NK-92 (cell line): Measurements from ENCODE around the gene SERPINF2.
"Not testable (repeated sequence)": the region's sequence is repeated elsewhere in the genome, so short reads cannot be mapped to it uniquely, and the experiment has no call there.

Experiments
- DNase-seq: peaks from one replicate; lab custom pipeline; 2025; ENCODE audit not compliant: unreplicated experiment; lab: John Stamatoyannopoulos, UW

The SERPINF2 gene

DNA sequence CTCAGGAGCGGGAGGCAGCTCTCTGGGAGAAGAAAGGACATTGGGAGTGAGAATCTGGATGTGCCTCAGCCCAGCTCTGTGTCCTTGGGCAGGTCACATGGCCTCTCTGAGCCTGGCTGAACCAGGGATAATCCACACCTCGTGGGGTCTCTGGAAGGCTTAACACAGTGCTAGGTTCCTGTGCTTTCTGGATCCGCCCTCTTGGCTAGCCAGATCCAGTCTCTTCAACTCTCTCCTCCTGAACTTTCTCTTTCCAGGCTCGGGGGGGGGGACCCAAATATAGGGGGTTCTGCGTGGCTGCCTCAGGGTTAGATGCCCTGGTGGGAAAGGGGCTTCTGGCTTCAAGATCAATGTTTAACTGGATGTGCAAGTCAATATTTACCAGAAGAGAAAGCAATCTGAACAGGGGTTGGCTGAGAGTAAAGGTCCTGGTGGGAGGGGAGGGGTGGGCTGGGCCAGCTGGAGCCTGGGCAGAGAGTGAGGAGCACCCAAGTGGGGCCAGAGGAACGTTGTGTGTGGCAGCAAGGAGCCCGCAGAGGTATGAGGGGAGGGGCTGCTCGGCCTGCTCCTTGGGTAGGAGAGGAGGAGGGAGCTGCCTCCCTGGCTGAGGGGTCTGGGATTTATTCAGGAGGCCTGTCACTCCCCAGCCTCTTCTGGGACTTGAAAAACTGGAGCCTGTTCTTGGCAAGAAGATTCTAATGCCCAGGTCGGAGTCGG lies at the start of gene SERPINF2:
SERPINF2 (plus strand) TSS at position 501 of the 717 bp plus-strand sequence. CDS start 2,125 bp downstream, outside the sequence.
- DNase-seq = no peak

DNA sequence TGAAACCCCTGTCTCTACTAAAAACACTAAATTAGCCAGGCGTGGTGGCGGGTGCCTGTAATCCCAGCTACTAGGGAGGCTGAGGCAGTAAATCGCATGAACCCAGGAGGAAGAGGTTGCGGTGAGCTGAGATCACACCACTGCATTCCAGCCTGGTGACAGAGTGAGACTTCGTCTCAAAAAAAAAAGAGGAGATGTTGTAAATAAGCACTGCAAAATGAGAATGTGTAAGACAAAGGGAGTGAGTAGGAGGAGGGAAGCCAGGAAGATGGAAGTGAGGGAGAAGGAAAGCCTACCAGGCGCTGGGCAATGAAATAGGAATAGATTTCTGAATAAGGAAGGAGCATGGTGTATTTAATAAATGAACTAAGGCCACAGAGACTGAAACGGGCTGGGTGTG lies 49.3 kb upstream of the SERPINF2 start:
- DNase-seq = no peak

DNA sequence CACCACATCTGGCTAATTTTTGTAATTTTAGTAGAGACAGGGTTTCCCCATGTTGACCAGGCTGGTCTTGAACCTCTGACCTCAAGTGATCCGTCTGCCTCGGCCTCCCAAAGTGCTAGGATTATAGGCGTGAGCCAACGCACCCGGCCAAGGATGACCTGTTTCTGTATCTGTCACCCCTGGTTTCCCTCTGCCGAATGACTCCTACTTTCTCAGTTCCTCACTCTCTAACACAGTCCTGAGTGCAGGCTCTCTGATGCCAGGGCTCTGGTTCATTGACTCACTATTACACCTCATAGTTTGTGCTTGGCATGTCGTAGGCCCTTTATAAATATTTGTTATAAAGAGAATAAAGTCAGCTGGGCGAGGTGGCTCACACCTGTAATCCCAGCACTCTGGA lies 47.3 kb upstream of the SERPINF2 start:
- no peak for DNase-seq

DNA sequence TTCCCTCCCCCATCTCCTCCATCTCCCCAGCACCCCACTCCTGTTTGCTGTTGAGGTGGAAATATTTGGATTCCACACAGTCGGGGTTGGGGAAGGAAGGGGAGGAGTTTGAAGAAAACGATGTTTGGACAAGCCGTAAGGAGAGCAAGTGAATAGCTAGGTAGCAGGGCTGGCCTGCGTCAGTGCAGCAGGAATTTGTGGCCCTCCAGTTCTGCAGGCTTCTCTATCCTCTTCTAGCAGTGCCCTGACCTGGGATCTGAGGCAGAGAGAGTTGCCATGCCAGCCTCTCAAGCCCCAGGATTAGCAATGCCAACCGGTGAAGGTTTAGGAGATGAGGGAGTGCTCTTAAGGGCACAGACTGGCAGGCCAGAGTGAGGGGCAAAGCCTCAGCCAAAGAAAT lies 45.0 kb upstream of the SERPINF2 start:
- no peak for DNase-seq

DNA sequence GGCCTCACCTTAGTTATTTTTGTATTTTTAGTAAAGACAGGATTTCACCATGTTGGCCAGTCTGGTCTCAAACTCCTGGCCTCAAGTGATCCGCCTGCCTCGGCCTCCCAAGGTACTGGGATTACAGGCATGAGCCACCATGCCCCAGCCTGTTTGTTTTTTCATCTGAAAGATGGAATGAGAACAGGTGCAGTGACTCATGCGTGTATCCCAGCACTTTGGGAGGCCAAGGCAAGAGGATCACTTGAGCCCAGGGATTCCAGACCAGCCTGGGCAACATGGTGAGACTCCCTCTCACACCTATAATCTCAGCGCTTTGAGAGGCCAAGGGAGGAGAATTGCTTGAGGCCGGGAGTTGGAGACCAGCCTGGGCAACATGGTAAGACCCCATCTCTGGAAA lies 42.8 kb upstream of the SERPINF2 start:
- DNase-seq = not testable (repeated sequence)

DNA sequence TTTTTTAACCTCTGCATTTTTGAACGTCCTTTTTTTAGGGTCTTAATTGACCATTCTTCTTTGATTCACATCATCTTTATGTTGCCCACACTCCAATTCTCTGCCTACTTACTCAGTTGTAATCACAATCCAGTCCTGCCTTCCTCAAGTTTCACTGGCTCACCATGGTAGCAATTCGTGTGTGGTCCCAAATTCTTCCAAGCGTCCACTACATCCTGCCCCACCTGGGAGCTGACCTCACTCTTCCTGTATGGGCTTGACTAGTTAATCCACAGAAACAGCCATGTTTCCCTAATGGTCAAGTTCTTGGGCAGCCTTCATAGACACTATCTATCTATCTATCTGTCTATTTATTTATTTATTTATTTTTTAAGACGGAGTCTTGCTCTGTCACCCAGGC lies 39.6 kb upstream of the SERPINF2 start:
- DNase-seq = no peak

DNA sequence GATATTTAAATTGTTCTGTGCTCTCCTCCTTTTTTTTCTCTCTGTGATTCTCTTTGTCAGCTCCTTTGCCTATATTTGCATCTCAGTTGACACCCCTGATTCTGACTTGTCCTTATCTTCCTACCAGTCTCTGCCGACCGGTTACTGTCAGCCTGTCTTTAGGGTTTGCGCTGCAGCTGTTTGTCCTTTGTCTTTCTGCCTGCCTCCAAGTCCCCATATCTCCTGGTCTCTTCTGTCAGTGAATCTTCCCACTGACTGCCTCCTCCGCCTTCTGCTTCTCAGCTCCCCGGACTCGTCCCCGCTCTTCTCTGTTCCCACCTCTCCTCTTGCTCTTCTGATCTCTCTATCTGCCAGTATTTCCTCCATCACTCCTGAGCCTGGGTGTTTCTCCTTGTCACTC lies 37.7 kb upstream of the SERPINF2 start:
- DNase-seq = no peak

DNA sequence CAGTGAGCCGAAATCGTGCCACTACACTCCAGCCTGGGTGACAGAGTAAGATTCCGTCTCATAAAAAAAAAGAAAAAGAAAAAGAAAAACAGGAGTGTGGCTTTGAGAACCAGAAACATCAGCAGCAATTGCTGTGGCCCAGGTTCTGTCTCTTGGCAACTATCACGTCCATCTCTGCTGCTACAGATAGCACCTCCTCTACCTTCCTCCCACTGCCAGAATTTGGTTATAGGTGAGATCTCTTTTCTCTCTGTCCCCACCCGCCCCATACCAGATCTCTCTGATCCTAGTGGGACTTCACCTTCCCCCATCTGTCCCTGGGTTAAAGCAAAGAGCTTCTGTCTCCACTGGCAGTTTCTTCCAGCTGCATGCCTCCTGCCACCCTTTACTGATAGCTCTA lies 35.6 kb upstream of the SERPINF2 start:
- no peak for DNase-seq

DNA sequence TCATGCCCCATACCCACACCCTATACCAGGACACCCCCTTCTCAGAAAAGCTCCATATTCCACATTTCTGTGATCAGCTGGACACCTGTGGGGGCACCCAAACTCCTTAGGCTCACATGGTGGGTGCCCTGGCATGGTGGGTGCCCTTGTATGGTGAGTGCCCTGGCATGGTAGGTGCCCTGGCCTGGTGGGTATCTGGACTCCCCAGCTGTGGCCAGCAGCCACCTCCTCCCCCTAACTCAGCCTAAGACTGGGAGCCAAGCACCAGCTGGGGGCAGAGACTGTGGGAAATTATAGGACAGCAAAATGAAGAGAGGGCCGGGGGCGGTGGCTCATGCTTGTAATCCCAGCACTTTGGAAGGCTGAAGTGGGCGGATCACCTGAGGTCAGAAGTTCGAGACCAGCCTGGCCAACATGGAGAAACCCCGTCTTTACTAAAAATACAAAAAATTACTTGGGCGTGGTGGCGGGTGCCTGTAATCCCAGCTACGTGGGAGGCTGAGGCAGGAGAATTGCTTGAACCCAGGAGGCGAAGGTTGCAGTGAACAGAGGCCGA lies 33.8 kb upstream of the SERPINF2 start:
- DNase-seq = not testable (repeated sequence)

DNA sequence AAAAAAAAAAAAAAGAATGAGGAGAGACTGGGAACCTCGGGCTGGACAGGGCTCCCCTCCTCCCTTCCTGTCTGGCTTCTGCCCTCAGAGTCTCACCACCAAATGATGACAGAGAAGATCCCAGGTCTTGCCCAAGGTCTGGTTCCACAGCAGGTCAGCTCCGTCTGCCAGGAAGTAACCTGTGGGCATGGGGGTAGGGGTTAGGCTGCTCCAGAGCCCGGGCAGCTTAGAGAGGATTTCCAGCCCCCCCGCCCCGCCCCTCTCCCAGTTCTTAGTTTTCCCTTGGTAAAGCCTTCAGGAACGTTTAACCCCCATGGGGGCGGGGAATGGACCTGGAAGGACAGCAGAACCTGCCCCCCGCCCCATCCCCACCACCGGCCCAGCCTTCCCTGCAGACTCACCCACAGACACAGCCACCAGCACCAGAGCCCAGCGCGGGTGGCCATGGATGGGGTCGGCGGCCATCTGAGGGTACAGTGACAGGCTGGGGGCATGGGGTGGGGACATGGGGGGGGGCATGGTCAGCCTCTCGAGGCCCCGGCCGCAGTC lies 33.2 kb upstream of the SERPINF2 start:
- no peak for DNase-seq

DNA sequence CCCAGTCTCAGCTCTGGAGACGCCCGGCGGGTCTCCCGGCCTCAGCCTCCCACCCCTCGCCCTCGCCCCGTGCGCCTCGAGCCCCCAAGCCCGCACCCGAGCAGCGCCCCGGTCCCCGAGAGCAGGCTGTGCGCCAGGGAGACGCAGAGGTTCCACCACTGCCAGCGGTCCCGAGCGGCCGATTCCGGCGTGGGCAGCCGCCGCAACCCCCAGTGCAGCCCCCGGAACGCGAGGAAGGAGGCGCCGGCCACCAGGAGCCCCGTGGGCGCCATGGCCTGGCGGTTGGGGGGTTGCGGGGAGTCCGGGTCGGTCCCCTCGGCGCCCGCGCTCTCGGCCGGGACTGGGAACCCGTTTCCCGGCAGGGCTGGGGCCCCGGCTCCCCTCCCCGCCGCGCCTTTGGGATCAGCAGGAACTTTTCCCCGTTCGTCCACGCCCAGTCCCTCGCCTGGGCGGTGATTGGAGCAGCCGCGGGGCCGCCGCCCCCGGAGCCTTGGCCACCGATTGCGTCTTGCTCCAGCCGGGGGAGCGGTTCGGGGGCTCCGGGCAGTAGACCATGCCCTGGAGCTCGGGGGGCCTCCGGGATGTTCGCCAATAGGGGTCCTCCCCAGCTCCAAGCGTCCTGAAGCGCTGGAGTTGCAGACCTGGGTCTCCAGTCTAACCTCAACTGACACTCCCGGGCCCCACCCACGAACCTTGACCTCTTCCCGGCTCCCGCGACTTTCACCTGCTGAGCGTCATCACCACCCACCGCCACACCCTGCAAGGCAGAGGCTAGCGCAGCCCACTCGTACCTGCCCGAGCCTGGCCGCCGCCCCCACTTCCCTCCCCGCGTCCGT lies 32.5 kb upstream of the SERPINF2 start, which contains the start of gene TLCD2:
TLCD2 (minus strand) TSS at position 407 of the 836 bp plus-strand sequence; CDS start at position 272, 135 bp downstream.
- no peak for DNase-seq

DNA sequence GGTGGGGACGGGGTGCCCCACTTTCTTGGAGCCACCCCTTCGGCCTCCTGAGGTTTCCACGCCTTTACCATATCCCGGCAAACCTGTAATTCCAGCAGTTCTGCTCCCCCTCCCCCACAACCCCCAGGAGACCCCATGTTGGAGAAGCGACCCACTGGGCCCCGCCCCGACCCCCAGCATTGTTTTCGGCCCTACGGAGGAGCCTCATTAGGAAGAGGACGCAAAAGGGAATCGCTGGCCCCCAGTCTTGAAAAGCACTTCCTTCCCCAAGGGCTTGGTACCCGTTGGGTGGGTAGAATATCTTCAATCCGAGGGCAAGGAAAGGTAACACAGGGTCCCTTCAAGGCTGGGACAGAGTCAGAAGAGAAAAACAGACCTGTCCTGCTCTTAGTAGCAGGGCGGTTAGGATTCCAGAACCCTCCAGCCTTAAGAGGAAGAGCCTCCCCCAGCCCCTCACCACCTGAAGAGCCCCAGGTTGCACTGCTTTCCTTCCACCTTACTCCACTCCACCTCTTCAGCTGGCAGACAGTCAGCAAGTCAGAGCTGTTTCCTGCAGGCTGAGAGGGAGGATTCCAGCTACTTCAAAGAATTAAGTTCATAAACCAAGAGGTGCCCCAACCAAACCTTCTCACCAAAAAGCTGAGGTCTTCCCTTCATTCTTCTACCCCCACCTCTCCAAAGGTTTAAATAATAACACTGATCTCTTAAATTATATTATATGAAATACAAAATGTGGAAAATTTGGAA lies 31.7 kb upstream of the SERPINF2 start:
- DNase-seq = no peak

DNA sequence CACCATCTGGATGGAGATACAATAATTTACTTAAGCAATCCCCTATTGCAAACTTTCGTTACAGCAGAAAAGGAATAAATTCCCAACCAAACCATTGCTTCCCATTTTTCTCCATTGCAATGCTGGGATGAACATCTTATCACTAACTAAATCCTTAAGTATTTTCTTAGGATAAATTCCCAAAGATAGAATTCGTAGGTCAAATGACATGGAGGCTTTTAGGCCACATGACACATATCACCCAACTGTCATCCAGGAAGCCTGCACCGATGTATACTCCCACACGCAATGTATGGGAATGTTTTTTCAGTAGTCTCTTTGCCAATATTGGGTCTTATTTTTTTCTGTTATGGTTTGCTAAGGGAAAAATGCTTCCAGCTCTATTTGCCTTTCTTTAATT lies 30.9 kb upstream of the SERPINF2 start:
- no peak for DNase-seq

DNA sequence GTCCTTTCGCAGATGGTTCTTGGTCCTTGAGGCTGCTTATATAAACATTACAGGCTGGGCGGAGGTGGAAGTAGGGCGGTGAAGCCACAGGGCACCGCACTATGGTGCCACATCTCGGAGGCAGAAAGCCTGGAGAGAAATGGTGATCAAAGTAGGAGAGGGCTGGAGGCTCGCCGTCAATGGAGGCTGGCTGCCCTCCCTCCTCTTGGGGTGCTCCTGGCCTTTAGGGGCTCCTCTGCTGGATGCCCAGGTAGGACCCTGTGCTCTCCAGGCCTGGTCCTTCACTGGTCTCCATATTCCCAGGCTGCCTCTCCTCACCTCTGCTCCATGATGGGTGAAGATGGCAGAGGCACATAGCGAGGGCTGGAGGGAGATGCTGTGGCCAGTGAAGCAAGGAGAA lies 30.4 kb upstream of the SERPINF2 start:
- no peak for DNase-seq

DNA sequence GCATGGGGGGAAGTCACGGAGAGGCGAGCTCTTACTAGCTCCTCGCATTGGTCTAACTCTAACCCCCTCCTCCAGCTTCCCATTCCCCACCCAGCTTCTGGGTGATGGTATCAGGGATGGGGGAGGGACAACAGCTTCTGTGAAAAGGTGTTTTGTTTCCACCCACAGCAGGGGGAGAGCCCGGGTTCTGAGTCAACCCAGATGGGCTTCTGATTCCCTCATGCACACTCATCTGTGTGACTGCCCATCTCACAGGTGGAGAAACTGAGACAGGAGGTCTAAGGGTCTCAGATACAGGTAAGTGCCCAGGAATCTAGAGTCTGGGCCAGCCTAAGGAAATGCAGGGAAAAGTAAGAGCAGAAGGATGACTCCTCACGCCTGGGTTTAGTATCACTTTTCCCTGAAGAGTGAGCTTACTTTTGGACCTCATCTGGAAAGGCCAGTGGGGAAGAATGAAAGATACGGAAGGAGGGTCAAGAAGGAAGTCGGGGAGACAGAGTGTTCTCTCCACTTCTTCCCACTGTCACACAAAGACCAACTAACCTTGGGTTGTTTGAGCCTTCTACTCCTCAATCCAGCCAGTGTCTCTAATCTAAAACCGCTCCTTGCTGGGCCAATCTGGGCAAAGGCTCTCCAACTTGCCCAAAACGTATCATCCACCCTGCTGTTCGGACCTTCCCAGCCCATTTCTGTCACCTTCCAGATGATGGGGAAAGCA lies 29.4 kb upstream of the SERPINF2 start:
- no peak for DNase-seq

DNA sequence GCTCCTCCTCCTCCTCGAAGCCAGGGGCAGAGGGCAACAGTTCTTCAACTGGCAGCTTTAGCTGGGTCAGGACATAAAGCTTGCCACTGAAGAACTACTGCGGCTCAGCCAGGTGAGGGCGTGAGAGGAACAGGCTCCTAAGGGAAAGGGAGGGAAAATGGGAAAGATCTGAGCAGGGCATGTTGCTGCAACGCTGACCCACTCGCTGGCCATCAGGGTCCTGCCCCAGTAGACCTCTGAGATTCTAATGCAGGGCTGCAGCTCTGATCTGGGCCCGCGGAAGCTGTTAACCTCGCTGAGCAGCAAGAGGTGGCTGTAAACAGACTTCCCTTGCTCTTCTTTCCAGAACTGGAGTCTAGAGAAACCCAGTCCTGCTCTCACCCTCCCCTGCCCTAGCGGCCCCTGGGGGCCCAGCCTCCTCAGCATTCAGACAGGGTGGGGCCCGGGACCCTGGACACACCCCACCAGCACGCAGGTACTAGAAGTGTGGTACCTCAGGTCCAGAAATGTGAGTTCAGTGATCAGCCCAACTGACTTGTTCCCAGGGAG lies 28.7 kb upstream of the SERPINF2 start:
- DNase-seq = no peak

DNA sequence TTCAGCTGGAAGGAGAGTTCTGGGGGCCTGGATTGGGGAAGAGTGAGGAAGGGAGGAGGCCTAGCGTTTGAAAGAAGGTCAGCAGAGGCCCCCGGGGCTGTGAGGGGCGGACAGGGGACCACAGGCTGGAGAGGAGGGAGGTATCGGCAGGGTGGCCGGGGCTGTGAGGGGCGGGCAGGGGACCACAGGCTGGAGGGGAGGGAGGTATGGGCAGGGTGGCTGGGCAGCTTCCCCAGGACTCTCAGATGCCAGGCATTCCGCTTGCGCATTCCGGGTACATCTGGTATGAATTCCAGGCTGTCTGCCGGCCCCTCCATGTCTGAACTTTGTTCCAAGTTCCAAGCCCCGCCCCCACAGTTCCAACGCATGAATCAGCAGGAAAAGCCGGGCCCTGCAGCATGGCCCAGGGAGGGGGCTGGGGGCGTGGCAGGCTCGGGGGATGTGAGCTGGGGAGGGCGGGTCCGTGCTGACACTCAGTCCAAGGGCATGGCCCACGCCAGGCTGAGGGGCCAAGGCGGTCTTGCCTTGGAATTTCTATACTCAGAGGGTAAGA lies 28.2 kb upstream of the SERPINF2 start:
- no peak for DNase-seq

DNA sequence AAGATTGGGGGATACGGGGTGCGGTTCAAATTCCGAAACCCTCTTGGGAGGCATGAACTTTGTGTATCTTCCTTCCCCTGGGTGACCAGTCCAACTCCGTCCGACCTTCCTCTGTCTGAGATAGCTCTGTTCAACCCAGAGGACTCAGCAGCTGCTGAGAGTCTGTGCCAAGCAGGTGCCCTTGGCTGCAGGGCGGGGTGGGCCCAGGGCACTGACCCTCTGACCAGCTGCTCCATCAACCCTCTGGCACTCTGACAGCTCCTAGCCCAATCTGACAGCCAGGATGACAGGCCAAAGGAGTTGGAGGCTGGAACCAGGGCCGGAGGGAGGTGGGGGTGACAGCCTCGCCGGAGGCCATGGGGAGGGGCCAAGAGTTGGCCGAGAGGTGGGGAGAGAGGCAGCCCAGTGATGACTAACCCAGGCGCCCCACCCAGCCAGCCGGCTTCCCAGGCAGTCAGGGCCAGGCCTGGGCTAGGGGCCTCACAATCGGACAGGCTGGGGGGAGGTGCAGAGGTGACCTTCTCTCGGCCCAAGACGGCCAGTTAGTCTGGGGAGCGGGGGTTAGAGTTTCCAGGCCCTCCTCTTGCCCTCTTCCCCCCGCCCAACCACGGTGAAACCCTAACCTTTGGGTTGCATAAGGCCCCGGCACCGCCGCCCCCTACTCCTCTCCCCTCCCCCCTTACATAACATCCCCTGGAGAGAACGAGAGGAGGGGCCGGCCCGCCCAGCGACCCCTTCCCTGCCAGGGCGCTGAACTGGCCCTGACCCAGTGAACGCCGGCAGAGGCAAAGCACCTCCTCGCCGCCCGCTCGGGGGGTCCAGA lies 27.5 kb upstream of the SERPINF2 start:
- DNase-seq = no peak

DNA sequence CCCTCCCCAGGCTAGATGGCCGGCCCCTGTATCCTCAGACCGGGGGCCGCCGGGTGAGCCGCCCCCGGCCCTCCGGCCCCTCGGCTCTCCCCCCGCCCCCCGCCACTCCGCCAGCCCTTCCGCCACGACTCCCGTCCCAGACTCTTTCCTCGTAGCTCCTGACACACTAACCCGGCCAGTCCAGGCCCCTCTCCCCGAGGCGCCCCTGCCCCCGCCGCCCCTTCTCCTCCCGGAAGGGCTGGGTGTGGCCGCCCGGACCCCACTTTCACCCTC lies 26.9 kb upstream of the SERPINF2 start:
- no peak for DNase-seq
